SK-N-MC (cell line): ENCODE data around the gene FOXP4.

Source experiments
- EZH2 ChIP-seq: fragments of 200-600 bp; sonication (generic); IDR thresholded peaks from one replicate; pipeline ENCODE4 v1.6.1; 2017; ENCODE audit warnings: antibody characterized with exemption
- POLR2AphosphoS5 ChIP-seq: IDR thresholded peaks from 2 replicates; pipeline ENCODE4 v1.6.1; 2012; ENCODE audit warnings: mild to moderate bottlenecking, low read depth, low read length, borderline replicate concordance

DNA sequence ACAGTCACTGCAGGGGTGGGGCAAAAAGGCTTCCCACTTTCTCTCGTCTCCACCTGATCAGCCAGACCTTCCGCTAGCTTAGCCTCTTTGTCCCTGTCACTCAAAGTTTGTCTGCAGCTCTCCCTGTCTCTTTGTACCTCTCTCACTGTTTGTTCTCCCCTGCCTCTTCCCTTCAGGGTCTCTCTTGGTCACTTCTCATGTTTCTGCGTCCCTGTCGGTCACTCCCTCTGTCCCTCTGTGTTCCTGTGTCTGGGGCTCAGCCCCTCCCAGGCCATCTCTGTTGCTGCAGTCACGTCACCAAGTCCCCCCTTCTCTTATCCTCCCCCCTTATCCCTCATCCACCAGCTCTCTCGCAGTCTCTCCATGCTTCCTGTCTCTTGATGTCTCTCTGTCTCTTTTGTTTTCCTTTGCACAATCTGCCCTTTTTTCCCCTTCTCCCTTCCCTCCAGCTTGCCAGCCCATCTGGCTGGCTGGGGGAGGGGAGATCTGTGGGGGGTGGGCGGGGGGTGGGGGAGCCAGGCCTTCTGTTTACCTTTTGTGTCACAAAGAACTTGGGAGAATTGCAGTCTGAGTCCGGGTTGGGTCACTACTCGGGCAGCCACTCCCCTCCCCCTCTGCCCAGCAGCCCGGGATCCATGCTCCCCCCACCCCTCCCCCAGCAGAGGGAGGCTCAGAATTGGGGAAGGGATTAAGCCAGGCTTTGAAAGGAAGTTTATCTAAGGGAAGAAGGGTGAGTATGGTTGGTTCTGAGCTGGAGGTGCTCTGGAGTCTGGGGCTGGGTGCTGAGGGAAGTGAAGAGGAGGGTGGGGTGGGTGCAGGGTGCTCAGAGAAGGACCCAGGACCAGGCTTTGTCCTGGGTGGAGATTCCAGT lies 32.3 kb downstream of the FOXP4 start:
- TF ChIP-seq POLR2AphosphoS5 (no peak), EZH2 (no peak)
